GM10266 (cell line): ENCODE results near the gene CPED1.

ENCODE experiments used
- DNase-seq: peaks from one replicate; pipeline ENCODE4 v3.0.0; 2012; ENCODE audit errors: extremely low spot score
- CTCF ChIP-seq: IDR thresholded peaks from 2 replicates; pipeline ENCODE4 v1.5.1; 2012; ENCODE audit warnings: mild to moderate bottlenecking, low read depth; ENCODE audit not compliant: control insufficient read depth, insufficient read depth; ENCODE audit errors: missing control alignments

The CPED1 gene

DNA sequence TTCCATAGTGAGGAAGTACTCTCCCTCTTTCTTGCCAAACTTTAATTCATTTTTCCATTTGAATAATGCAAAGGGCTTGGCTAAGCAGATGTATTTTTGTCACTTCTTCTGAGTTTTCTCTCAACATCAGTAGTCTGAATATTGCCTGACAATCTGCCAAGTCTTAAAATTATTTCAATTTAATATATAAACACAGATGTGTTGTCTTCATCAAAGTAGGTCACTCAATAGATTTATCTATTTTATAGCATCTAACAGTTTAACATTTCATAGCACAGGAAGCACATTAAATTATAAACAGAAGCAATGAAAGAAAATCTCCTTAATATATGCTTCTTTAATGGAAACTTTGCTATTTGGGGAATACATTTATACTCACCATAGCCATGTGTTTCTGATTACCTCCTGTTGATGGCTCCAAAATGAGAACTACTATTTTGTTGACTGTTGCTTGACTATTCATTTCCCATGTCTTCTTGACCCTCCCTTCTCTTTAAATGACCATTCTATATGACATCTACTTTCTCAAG is 4.5 kb downstream of the CPED1 start:
- no peak for TF ChIP-seq CTCF
- DNase-seq, result no peak

DNA sequence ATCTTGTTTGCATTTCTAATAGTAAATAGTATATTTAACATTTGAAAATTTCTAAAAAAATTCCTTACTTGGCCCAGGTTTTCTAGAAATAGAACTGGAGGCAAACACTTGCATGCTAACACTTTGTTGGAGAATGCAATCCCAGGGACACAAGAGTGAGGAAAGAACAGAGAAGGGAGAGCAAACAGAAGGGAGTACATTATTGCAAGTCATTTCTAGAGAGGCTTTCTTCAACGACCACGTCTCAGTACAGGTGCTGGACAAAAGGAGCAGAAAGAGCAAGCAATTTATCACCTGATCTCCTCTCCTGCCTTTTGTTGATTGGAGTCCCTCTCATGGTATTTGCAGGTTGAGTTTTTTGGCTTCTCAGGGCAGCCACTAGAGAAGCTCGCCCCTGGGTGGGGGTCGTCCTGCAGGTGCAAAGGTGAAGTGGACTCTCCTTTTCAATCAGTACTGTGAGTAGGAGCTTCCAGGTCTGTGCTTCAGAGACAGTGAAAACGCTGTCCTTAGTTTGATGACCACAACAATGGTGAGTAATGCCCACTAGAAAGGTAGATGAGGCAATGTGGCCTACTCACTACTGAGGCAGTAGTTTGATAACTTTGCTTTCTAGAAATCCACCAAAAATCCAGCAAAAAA is 5.2 kb downstream of the CPED1 start:
- no peak for DNase-seq
- no peak for TF ChIP-seq CTCF

DNA sequence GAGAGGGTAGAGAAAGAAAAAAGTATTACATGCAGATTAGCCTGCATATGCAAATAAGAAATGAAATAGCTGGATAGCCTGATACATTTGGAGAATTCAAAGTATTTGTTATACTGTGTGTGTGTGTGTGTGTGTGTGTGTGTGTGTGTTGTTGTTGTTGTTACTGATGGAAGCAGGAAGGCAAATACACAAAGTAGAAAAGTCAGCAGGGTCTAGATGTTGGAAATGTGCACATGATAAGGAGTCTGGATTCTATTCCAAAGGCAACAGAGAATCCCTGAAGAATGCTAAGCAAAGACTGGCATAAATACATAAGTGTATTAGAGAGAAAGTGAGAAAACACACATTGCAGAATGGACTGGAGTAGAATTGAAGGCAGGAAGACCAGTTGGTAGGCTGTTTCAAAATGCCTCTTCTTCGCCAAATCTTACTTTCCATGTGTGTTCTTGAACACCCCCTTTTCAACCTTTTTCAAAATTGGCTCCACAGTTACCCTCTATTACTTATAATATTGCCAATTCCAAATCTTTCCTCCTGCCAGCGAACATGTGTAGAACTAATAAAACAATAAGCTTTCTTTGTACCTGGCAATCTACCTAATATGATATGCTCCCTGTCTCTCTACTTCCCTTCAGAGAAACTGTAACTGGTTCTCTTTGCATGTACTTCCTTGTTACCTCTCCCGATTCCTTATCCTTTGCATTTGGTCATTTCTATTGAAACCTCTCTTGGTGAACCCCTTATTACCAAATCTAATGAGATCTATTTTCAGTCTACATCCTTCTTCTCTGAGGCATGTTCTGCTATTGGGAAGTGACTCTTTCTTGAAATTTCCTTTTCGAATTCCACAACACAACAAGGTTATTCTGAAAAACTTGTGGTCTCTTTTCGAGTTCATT is 6.2 kb downstream of the CPED1 start:
- DNase-seq, result no peak
- no peak for TF ChIP-seq CTCF

DNA sequence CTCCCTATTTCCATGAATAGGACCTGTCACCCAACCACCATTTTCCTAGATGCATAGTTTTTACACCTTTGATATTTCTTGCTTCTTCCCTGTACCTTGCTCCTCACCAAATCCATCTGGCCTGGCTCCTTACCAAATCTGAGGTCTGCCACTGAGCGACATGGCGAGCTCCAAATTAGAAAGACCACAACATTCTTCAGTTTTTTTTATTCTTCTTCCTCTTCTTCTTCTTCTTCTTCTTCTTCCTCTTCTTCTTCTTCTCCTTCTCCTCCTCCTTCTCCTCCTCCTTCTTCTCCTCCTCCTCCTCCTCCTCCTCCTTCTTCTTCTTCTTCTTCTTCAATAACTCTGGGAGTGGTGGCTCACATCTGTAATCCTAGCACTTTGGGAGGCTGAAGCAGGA is 7.1 kb downstream of the CPED1 start:
- TF ChIP-seq CTCF, result no peak
- DNase-seq, result no peak

DNA sequence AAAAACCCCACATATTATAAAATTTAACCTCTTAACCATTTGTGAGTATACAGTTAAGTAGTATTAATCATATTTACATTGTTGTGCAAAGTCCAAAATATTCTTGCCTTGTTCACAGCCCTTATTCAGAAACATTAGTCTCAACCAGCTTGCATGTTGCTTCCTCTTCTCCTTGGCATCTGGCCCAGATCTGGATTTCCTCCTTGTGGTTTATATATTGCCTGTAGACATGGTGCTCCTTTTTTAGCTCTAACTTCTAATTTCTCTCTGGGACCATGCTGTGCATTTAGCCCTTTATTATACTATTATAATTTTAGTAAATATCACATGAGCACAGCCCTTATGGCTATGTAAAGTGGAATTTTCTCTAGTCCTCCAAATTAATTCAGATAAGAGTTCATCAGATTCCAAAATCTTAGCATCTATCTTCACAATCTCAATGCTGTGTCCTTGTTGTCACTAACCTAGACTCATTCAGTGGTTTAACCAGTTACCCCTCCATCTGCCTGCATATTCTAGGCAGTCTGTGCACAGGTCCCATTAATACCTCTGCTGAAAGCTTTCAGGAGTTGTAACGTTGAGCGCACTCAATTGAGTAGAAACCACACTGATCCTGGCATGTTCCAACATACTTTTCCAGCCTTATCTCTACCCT is 7.9 kb downstream of the CPED1 start:
- no peak for TF ChIP-seq CTCF
- DNase-seq, result no peak

GRCh38 chr7:120996988-120997345 is 8.5 kb downstream of the CPED1 start:
- DNase-seq, result no peak
- no peak for TF ChIP-seq CTCF
